Testis (tissue), 3 donors: ENCODE measurements around the gene NEK5. TPM values are rescaled to one million over a fixed set of nuclear protein-coding genes. Genes with fewer than 3 reads are reported as not detected.

Experiments used
- DNase-seq: peaks from one replicate; pipeline ENCODE4 v3.0.0-alpha.2; 2019
- H3K27ac ChIP-seq, 2 donors: fragments of 200-600 bp; sonication (generic); one replicate each; pipeline ENCODE4 v1.5.1; 2019
- H3K27me3 ChIP-seq: fragments of 200-600 bp; sonication (generic); one replicate; pipeline ENCODE4 v1.5.1; 2019
- H3K36me3 ChIP-seq: fragments of 200-600 bp; sonication (generic); one replicate; pipeline ENCODE4 v1.5.1; 2017; ENCODE audit warnings: low read depth; ENCODE audit errors: missing control alignments
- H3K4me1 ChIP-seq: fragments of 200-600 bp; sonication (generic); one replicate; pipeline ENCODE4 v1.5.1; 2019
- H3K4me3 ChIP-seq, 2 donors: fragments of 200-600 bp; sonication (generic); one replicate each; pipeline ENCODE4 v1.5.1; 2017 to 2019
- H3K9me3 ChIP-seq: fragments of 200-600 bp; sonication (generic); one replicate; pipeline ENCODE4 v1.5.1; 2017
- CTCF ChIP-seq, 3 experiments: fragments of 450-650 bp in 2 of 3; fragments of 200-600 bp in 1 of 3; sonication (generic) in 1 of 3; IDR thresholded peaks; one replicate each; pipeline ENCODE4 v1.5.1; 2016 to 2019; ENCODE audit warnings: antibody characterized with exemption in 3 of 3, mild to moderate bottlenecking in 2 of 3, moderate library complexity in 1 of 3
- POLR2A ChIP-seq: fragments of 450-650 bp; IDR thresholded peaks from one replicate; pipeline ENCODE4 v1.6.1; 2017; ENCODE audit warnings: antibody characterized with exemption, mild to moderate bottlenecking, moderate library complexity
- WGBS, 2 donors: methylation state at CpG; one replicate each; pipeline ENCODE4 v1.1.5; 2018; 5-methylcytosine and 5-hydroxymethylcytosine counted together
- intact Hi-C: fragments of 100-400 bp; cut with DNase I; formaldehyde crosslinking; loops from one replicate; pipeline ENCODE4 v1.15.1; 2023; ENCODE audit warnings: low total_unique reads
- polyA plus RNA-seq: library from polyadenylated mRNA; stranded (reverse); fragments of 350-450 nt; fragmentation: Illumina TruSeq; extraction: RNeasy Lipid Tissue Mini Kit (QIAGEN cat#74804); gene quantifications from one replicate; pipeline ENCODE4 v1.2.3, GENCODE V29; 2014; ENCODE audit warnings: low read depth, low replicate concordance; ENCODE audit not compliant: insufficient read depth
- total RNA-seq, 2 donors: library from RNA; depleted of rRNA; stranded (reverse); fragments of >200 nt; gene quantifications; one replicate each; pipeline ENCODE4 v1.2.3, GENCODE V29; 2016

Gene NEK5
- total and polyA plus RNA-seq, 3 donors from 2014 or later, result 9.2 to 17.3 (median 9.5) TPM

GRCh38 chr13:52161181-52161646, 32.3 kb upstream of the NEK5 start:
- WGBS, 2 donors, result 79 to 82% methylated on average over 3 of the region's 3 CpGs

GRCh38 chr13:52160506-52160905, 31.6 kb upstream of the NEK5 start:
- intact Hi-C loops, result no loop called here
- TF ChIP-seq POLR2A (no peak), CTCF (IDR thresholded peaks at IDR 0.05) (no peak)
- 59 to 81% methylated on average over 6 of the region's 6 CpGs for WGBS, 2 donors
- Histone ChIP-seq H3K27ac (no peak overlapping the region), H3K4me1 (peaks cover 4% of the 10 kb centered on the region), H3K9me3 (no peaks in the 10 kb centered on the region), H3K4me3 (no peak overlapping the region), H3K27me3 (no peaks in the 10 kb centered on the region), H3K36me3 (no peaks in the 10 kb centered on the region)
- no peak for DNase-seq

More at GRCh38 chr13:52161181-52161646, 32.3 kb upstream of the NEK5 start:
- Histone ChIP-seq H3K4me1 (peaks cover 4% of the 10 kb centered on the region), H3K36me3 (no peaks in the 10 kb centered on the region), H3K27me3 (no peaks in the 10 kb centered on the region), H3K27ac (no peak overlapping the region), H3K9me3 (no peaks in the 10 kb centered on the region), H3K4me3 (no peak overlapping the region)
- intact Hi-C loops, result no loop called here
- no peak for DNase-seq
- TF ChIP-seq POLR2A, result no peak
- TF ChIP-seq CTCF (IDR thresholded peaks at IDR 0.05), result no peak

- no peaks in the 10 kb centered on the region for H3K36me3 ChIP-seq
- no peaks in the 10 kb centered on the region for H3K9me3 ChIP-seq
- peak overlapping the region; percentile 86 to 94 for H3K27ac ChIP-seq
- 62% methylated on average over 6 of the region's 6 CpGs for WGBS, 2 donors
- H3K27me3 ChIP-seq, result no peaks in the 10 kb centered on the region
- DNase-seq, result no peak
- H3K4me3 ChIP-seq, result peak overlapping the region; percentile 78 to 88
- TF ChIP-seq POLR2A (no peak), CTCF (IDR thresholded peaks at IDR 0.05) (no peak)
- peaks cover 4% of the 10 kb centered on the region for H3K4me1 ChIP-seq
- intact Hi-C loops, result no loop called here
Measured at GRCh38 chr13:52160053-52160452, 31.2 kb upstream of the NEK5 start.

GRCh38 chr13:52159159-52159982, 30.5 kb upstream of the NEK5 start, which contains the start of gene NEK3:
Gene NEK3, minus strand, starts transcription at chr13:52159597. Its CDS starts 3,406 bp downstream, at chr13:52156191.
- intact Hi-C loops, result no loop called here
- no peaks in the 10 kb centered on the region for H3K9me3 ChIP-seq
- H3K4me3 ChIP-seq, result peak within 1 kb of the TSS; percentile 78 to 88
- peak; percentile 87 for DNase-seq
- TF ChIP-seq CTCF (IDR thresholded peaks at IDR 0.05), result no peak
- TF ChIP-seq POLR2A, result no peak
- H3K27ac ChIP-seq, result peak within 1 kb of the TSS; percentile 86 to 94
- H3K36me3 ChIP-seq, result no peaks in the 10 kb centered on the region
- WGBS, 2 donors, result 0 to 1% methylated on average over 27 to 41 of the region's 74 CpGs
- H3K4me1 ChIP-seq, result peaks cover 4% of the 10 kb centered on the region
- H3K27me3 ChIP-seq, result no peaks in the 10 kb centered on the region
